HG03064 (cell line): ENCODE measurements around the gene MLEC.
A peak's percentile ranks its signal among the peaks of the same experiment; 100 is the strongest.
"Not testable (repeated sequence)": the region's sequence is repeated elsewhere in the genome, so short reads cannot be mapped to it uniquely, and the experiment has no call there.

ENCODE experiments used
- ATAC-seq: cut with Tn5 transposase; IDR thresholded peaks from one replicate; pipeline ENCODE4 v1.9.1; 2021; ENCODE audit warnings: low read depth; ENCODE audit not compliant: unreplicated experiment

MLEC gene

DNA sequence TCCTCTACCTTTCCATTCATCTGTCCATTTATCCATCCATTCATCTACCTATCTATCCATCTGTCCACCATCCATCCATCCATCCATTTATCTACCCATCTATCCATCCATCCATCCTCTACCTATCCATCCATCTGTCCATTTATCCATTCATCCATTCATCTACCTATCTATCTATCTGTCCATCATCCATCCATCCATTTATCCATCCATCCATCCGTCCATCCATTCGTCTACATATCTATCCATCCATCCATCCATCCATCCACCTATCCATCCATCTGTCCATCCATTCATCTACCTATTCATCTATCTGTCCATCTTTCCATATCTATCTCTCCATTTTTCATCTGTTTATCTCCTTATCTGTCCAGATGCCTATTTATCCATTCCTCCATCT, 25.5 kb upstream of the MLEC start:
- no peak for ATAC-seq

DNA sequence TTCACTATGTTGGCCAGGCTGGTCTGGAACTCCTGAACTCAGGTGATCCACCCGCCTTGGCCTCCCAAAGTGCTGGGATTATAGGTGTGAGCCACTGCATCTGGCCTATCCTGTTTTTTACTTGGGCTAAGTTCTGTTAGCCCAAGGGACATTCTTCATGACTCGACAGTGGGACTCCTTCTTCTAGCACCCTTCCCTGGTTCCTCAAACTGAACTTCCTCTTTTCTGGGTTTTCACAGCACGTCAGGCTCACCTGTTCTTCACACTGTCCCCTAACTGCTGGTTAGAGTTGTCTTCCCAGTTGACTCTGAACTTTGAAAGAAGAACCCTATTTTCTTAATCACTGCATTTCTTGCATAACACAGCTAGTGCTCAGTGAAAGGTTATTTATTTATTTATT, 24.1 kb upstream of the MLEC start:
- ATAC-seq = peak; percentile 70

DNA sequence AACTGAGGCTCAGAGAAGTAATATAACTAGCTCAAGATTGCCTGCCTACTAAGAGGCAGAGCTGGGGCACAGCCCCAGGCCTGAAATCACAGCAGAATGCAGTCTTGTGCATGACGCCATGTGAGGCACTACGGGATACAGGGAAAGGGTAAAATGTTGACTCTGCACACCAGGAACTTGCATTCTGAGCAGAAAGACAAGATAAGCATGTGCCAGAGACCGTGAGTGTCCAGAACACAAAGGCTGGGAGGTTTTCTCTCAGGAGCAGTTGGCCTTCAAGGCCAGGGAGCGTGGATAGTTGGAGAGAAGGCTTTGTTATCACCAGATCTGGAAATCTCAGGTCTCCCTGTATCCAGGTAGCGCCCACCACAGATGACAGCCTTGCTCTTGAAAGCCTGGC, 23.2 kb upstream of the MLEC start:
- no peak for ATAC-seq

DNA sequence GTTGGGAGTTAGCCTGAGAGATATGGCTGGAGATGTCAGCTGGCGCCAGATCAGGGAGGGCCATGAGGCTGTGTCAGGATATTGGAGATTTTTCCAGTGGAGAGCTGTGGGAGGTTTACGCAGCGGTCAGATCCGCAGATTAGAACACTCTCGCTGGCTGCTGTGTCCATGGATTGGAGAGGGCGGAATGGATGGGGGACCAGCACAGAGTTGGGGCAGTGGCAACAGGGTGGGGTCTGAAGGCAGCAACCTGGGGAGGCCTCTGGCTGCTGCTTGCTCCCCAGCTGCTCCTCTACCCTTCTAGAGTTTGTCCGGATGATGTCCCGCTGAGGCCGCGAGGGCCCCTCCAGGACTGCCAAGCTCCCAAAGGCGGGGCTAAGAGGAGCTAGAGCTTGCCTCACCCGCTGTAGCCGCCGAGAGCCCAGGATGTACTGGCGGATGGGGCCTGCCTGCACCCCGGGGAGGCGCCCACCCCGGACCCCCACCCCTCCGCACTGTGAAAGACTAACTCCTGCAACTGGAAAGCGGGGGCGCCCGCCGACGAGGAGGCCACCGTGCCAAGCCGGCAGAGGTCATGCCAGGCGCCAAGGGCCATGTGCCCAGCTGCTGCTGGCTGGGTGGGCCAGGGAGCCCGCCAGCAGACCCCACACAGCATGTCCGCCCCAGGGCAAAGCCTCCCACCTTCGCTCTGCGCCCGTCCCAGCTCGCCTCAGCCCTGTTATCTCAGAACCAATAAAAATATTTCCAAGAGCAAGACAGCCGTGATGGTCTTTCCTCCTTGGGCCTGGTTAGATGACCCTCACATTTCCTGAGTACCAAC, 20.2 kb upstream of the MLEC start:
- ATAC-seq = no peak

DNA sequence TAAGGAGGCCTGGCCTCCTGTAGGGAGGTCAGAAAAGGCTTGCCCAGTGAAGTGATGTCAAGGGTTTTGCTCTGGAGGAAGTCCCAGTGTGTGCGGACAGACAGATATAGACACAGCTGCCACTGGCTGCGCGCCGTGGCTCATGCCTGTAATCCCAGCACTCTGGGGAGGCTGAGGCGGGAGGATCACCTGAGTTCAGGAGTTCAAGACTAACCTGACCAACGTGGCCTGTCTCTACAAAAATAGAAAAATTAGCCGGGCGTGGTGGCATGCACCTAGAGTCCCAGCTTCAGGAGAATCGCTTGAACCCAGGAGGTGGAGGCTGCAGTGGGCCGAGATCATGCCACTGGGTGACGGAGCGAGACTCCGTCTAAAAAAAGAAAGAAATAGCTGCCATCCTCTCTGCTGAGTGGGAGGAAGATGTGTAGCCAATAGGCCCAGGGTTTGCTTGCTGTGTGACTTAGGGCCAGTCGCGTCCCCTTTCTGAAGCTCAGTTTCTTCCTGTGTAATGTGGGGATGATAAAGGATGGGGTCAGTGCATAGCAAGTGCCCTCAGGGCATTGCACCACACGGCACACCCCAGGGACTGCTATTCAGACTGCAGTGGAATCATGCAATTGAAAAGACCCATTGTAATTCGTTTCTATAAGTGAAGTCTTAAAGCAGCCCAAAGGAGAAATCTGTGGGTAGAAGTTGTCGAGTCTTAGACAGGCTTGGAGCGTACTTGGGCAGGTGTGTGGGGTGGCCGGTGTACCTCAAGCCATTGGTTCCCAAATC, 18.7 kb upstream of the MLEC start:
- no peak for ATAC-seq

DNA sequence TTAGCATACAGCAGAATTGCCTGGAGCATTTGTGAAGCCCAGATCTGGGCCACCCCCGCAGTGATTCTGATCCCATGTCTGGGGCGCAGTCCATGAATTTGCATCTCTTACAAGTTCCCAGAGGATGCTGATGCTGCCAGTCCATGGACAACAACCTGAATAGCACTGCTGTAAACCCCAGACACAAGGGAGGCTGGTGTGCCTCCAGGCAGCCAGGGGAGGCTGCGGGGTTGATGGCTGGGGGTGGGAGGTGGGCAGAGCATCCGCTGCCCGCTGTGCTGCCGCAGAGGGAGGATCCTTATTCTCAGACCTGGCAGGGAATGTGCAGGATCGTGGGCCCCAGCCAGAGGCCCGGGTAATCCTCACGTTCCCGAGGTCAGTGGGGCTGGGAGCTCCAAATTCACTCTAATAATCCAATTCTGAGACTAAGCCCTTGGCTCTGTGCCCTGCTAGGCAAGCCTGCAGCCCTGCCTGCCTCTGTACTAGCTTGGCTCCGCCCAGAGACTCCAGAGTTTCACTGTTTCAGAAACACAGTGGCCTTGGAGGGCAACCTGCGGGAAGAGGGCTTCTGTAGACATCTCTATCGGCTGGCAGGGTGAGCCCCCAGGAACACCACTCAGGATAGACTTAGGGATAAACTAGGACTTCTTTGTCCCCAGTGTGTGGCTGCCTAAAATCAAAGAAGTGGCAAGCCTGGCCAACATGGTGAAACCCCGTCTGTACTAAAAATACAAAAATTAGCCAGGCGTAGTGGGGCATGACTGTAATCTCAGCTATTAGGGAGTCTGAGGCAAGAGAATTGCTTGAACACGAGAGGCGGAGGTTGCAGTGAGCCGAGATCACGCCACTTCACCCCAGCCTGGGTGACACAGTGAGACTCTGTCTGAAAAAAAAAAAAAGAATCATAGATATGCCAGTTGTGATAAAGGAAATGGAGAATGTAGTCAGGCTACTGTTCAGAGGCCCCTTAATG, 17.8 kb upstream of the MLEC start:
- ATAC-seq = peak; percentile 54

DNA sequence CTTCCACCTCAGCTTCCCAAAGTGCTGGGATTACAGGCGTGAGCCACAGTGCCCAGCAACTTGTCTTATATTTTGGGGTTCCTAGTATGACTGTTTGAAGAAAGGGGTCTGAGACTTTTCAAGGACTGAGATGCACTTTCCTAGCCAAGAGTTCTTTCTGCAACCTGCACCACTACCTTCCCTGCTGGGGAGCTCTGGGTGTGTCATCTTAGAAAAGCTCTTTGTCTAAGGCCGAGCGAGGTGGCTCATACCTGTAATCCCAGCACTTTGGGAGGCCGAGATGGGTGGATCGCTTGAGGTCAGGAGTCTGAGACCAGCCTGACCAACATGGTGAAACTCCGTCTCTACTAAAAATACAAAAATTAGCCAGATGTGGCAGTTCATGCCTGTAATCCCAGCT, 16.7 kb upstream of the MLEC start:
- ATAC-seq = not testable (repeated sequence)

DNA sequence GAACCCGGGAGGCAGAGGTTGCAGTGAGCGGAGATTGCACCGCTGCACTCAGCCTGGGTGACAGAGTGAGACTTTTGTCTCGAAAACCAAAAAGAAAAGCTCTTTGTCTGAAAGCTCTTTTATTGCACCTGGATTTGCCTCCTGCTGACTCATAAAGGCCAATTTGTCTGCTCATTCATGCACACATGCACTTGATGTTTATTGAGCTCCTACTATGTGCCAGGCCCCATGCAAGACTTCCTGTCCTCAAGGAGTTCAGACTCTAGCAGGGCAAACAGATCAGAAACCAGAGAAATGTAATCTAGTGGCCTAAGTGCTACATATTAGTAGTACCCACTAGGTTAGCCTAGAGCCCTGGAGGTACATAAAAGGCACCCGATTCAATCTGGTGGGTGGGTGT, 16.3 kb upstream of the MLEC start:
- ATAC-seq = no peak

DNA sequence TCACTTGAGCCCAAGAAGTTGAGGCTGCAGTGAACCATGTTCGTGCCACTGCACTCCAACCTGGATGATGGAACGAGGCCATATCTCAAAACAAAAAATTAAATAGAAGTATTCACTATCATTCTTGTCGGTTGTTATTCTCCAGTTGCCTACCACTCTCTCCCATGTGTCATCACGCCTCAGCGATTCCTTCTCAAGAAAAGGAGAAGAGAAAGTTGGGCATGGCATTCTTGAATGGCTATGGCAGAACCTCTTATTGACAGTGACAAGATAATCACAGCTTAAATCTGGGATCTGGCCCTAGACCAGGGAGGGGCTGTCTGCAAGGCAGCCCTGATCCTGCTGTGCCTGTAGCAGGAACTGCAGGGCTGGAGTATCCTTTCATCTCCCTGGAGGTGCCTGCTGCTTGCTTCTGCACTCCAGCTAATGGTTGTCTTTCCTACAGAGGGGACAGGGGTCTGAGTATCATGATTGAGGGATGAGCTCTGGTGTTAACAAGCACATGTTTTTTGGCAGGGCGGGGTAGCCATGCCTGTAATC, 12.8 kb upstream of the MLEC start:
- no peak for ATAC-seq

- ATAC-seq = no peak
Observed at GRCh38 chr12:120677765-120678473, 9.0 kb upstream of the MLEC start.

DNA sequence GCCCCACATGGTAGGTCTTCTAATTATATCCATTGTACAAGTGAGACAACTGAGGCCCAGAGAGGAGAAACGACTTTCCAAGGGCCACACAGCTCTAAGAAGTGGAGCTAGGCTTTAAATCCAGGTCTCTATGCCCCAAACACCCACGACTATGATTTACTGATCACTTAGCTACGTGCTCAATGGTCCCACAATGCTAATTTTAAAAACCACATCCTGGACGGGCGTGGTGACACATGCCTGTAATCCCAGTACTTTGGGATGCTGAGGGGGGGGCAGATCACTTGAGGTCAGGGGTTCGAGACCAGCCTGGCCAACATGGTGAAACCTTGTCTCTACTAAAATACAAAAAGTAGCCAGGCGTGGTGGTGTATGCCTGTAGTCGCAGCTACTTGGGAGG, 8.4 kb upstream of the MLEC start:
- ATAC-seq = no peak

DNA sequence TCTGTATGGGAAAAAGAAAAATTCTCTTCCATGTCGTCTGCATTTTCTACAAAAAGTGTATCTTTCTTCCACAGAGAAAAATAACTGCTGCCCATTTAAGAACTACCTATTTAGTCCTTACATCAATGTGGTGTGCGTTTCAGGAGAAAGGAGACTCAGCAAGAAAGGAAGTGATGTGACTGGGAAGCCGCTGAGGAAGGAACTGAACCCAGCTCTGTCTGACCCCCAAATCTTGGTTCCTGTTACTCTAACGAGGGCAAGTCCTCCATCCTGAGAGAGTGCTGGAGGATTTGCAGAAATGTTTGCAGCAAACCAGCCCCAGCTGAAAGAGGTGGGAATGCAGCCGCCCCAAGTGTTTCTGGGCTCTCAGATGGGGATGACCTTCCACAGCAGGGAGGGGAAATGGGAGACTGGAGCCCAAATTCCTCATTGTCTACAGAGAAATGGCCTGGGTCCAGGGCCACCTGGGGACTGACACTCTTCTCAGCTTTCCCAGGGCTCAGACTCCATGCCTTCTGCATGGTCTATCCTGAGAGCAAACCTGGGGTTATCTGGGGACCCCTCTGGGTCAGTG, 6.7 kb upstream of the MLEC start:
- no peak for ATAC-seq

DNA sequence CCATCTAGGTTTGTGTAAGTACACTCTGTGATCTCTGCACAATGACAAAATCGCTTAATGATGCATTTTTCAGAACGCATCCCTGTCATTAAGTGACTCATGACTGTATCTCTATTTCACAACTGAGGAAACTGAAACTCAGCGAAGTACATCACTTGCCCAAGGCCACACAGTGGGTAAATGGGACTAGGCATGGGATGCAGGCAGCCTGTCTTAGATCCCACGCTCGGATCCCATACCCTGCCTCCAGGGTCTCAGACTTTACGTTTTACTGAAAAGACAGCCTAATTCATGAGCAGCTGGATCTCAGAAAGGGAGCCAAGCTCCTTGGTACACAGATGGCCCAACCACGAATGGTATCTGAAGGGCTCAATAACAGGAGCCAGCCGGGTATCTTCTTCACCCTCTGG, 2.4 kb upstream of the MLEC start:
- ATAC-seq = peak; percentile 0

DNA sequence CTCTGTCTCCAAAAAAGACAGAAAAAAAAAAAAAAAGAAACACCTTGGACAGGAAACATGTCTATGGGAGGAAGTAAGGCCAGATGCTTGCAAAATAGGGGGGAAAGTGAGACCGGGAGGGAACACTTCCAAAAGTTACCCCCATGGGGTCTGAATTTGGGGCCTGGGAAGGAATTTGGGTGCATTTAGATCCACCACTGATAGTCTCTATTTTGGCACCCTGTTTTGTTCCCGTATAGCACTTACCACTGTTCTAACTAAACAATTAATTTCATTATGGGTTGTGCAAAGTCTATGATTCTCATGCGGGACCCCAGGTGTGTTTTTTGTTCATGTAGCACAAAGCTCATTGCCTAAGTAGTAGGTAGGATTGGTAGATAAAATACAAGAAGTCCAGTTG, 1.4 kb upstream of the MLEC start:
- no peak for ATAC-seq

GRCh38 chr12:120686151-120686689, 729 bp upstream of the MLEC start:
- ATAC-seq = peak; percentile 55

DNA sequence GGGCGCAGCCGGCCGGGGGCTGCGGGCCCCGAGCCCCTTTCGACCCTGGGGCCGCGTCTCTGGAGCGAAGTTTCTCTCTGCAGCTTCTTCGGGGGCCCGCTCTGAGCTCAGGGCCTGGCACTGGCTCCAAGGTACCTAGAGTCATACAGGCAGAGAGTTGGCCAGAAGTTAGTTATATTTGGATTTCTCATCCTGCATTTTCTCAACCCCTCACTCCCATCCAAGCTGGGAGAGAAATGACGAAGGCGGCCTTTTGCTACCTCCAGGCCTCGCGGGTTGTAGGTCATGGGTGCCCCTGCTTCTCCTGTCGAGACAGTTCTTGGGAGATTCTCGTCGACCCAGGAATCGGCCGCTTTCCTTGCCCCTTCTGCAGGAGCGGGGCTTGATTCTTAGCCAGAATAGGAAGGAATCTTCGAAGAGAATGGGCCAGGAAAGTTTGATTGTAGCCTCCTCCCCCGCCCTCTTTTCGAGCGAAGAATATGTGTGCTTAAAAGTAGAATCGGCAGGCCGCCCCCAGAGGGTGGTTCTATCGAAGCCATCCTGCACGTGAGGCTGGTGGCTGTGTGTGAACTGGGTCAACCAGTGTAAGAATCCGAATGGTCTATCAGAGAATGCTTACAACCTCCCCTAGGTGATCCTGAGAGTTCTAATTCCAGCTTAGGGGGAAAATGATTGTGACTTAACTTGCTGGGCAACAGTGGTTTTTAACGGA, 785 bp downstream of the MLEC start:
- no peak for ATAC-seq

DNA sequence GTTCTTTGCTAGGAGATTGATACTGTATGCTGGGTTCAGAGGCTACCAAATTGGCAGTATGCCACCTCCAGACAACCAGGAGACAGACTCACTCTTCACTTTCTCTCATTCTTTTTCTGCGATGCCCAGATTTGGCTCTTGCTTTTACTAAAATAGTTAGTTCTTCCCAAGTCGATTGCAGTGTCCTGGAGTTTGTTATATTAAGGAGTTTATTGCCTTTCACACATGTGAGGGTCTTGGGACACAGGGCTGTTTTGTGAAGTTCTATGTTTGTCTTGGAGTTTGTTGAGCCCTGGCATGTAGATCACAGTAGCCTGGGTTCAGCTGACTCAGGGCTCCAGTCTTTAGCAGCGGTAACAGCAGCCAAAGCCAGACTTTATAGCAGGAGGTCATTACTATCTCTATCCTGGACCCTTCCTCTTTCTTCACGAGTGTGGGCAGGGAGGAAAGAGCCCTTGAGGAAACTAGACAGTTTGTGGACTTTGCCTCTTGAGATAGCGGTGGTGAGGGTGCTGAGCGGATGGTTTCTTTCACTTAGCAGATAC, 1.6 kb downstream of the MLEC start:
- no peak for ATAC-seq

GRCh38 chr12:120689397-120690082, 2.6 kb downstream of the MLEC start:
- no peak for ATAC-seq
